ENCODE results near the gene PMFBP1. TPM values are rescaled to one million over a fixed set of nuclear protein-coding genes. Genes with fewer than 3 reads are reported as not detected.

Gene PMFBP1
- total RNA-seq, 1 donor = under 0.01 TPM

DNA sequence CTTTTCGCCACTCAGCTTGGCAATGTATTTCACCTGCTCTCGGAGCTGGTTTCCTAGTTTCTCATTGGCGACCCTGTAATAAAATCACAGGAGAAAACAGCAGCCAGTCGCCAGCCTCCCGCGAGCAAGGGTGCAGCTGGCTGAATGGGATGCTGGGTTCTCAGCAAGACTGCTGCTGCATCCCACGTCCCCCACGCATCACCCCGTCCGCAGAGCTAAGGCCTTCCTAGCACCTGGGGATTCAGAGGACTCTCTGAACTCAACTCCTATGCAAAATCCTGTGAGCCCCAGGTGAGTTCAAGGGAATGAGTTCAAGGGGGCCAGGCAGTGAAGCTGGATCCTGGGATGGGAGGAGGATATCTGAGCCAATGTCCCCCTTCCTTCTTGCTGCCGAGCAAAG lies 49.0 kb downstream of the PMFBP1 start:
- TF ChIP-seq, protein P1, sequence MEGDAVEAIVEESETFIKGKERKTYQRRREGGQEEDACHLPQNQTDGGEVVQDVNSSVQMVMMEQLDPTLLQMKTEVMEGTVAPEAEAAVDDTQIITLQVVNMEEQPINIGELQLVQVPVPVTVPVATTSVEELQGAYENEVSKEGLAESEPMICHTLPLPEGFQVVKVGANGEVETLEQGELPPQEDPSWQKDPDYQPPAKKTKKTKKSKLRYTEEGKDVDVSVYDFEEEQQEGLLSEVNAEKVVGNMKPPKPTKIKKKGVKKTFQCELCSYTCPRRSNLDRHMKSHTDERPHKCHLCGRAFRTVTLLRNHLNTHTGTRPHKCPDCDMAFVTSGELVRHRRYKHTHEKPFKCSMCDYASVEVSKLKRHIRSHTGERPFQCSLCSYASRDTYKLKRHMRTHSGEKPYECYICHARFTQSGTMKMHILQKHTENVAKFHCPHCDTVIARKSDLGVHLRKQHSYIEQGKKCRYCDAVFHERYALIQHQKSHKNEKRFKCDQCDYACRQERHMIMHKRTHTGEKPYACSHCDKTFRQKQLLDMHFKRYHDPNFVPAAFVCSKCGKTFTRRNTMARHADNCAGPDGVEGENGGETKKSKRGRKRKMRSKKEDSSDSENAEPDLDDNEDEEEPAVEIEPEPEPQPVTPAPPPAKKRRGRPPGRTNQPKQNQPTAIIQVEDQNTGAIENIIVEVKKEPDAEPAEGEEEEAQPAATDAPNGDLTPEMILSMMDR (IDR thresholded peaks at IDR 0.05; ENCODE audit: insufficient read depth, low read depth, low read length) = no peak
- H3K4me3 ChIP-seq (ENCODE audit: low read depth, low read length) = no peak overlapping the region
- no peak for DNase-seq (ENCODE audit: low read depth)

DNA sequence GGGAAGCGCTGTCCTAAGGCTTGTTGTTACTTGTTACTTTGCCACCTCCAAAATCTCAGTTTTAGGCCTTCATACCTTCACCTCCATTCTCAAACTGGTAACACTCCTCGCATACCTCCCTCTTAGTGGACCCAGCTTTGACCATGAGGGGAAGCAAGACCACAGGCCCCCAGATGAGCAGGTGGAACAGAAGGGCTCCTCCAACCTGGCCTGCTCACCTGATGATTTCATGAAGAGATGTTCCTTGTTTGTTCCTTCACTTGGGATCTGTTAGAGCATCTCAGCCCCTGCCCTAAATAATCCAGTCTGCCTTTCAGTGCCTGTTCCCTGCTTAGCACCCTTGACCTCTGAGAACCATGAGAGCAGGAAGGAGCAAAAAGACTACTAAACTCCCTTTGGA lies 49.6 kb downstream of the PMFBP1 start:
- no peak overlapping the region for H3K4me3 ChIP-seq (ENCODE audit: low read depth, low read length)
- DNase-seq (ENCODE audit: low read depth) = no peak
- TF ChIP-seq, protein P1 (IDR thresholded peaks at IDR 0.05; ENCODE audit: insufficient read depth, low read depth, low read length) = no peak

DNA sequence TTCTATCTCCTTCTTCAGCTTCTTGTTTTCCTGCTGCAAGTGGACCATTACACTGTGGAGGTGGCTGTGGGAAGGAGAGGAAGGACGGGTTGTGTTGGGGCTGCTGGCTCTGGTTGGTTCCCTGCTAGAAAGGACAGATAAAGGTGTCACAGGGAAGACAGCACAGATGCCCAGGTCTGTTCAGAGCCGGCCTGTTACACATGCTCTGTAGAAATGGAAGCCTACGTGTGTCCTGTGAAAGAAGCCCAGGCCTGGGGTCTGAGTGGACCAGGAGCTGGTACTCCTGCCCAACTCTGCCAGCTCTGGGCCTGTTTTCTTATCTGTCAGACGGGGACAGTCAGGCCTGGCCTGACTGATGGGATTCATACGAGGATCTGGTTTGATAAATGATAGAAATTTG lies 51.9 kb downstream of the PMFBP1 start:
- no peak for DNase-seq (ENCODE audit: low read depth)
- H3K4me3 ChIP-seq (ENCODE audit: low read depth, low read length) = no peak overlapping the region
- TF ChIP-seq, protein P1 (IDR thresholded peaks at IDR 0.05; ENCODE audit: insufficient read depth, low read depth, low read length) = no peak

DNA sequence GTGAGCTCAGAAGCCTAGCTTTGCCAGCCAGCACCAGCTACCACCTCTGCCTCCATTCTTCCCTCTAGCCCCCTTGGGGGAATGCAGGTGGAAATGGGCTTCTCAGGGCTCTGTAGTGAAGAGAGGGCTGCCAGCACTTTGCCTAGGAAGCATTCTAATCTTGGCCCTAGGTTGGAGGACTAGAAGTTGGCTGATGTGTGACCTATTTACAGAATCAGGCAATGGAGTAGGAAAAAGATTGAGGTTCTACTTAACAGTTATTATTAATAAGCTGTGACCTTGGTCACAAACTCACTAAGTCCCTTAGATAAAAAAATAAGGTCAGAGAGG lies 58.4 kb downstream of the PMFBP1 start:
- DNase-seq (ENCODE audit: low read depth) = no peak

DNA sequence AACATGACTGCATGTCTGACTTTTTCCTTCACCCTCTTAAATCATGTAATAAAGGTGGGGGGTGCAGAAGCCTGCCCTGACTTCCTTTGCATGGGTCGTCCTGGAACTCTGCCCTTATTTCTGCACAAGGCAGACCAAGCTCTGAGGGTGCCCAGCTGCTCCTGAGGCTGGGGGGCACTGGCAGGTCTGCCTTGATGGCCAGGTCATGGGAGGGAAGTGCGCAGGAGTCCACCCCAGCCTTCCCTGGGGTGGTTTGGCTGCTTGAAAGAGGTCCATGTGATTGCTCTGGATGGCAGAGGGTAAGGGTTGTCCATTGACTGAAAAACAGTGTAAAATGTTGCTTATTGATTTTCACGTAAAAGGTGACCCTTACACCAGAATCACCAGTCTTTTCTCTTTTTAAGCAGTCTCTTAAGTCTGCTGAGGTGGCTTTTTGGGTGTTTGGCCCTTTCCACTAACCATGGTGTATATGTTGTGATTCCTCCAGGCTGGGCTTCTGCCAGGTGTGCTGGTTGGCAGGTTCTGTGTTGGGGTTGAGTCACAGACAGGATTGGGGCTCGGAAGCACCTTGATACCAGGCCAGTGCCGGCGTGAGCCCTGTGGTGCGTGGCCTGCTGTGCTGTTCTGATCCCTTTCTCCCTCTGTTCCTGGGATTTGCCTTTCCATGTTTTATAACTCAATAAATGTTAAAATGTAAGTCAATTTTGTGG lies 58.9 kb downstream of the PMFBP1 start:
- H3K4me3 ChIP-seq (ENCODE audit: low read depth, low read length) = no peak overlapping the region
- TF ChIP-seq, protein P1 (IDR thresholded peaks at IDR 0.05; ENCODE audit: insufficient read depth, low read depth, low read length) = no peak
- no peak for DNase-seq (ENCODE audit: low read depth)

More for the DNA sequence above, 58.4 kb downstream of the PMFBP1 start:
- TF ChIP-seq, protein P1 (IDR thresholded peaks at IDR 0.05; ENCODE audit: insufficient read depth, low read depth, low read length) = no peak
- H3K4me3 ChIP-seq (ENCODE audit: low read depth, low read length) = no peak overlapping the region

DNA sequence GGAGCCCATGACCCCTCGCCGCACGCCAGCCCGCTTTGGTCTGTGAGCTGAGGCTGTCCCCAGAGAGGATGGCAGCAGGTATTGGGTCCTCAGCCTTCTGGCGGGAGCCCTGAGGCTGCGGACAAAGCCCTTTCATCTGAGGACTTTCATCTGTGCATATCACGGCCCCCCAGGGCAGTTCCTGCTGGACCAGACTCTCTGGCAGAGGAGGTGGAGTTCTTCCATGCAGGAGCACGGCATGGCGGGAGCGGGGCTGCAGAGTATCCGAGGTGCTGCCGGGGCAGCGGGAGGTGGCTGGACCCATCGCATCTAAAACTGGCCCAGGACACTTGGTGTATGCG lies 59.5 kb downstream of the PMFBP1 start:
- DNase-seq (ENCODE audit: low read depth) = no peak
- TF ChIP-seq, protein P1 (IDR thresholded peaks at IDR 0.05; ENCODE audit: insufficient read depth, low read depth, low read length) = no peak
- H3K4me3 ChIP-seq (ENCODE audit: low read depth, low read length) = no peak overlapping the region
